Hematopoietic multipotent progenitor cell treated with erythropoietin and hydrocortisone succinate and interleukin-3 and kit ligand, for 17 days (in vitro differentiated cells): Measurements from ENCODE around the gene CCHCR1.
"Not testable (repeated sequence)": the region's sequence is repeated elsewhere in the genome, so short reads cannot be mapped to it uniquely, and the experiment has no call there.

Experiments
- DNase-seq: peaks from one replicate; pipeline ENCODE4 v3.0.0-alpha.2; 2015; ENCODE audit warnings: low spot score

Gene CCHCR1, protein sequence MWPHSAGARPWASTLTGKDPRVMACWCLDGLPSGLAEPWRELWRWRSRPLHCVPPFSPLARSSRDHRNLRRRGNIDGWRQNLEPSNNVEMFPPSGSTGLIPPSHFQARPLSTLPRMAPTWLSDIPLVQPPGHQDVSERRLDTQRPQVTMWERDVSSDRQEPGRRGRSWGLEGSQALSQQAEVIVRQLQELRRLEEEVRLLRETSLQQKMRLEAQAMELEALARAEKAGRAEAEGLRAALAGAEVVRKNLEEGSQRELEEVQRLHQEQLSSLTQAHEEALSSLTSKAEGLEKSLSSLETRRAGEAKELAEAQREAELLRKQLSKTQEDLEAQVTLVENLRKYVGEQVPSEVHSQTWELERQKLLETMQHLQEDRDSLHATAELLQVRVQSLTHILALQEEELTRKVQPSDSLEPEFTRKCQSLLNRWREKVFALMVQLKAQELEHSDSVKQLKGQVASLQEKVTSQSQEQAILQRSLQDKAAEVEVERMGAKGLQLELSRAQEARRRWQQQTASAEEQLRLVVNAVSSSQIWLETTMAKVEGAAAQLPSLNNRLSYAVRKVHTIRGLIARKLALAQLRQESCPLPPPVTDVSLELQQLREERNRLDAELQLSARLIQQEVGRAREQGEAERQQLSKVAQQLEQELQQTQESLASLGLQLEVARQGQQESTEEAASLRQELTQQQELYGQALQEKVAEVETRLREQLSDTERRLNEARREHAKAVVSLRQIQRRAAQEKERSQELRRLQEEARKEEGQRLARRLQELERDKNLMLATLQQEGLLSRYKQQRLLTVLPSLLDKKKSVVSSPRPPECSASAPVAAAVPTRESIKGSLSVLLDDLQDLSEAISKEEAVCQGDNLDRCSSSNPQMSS

DNA sequence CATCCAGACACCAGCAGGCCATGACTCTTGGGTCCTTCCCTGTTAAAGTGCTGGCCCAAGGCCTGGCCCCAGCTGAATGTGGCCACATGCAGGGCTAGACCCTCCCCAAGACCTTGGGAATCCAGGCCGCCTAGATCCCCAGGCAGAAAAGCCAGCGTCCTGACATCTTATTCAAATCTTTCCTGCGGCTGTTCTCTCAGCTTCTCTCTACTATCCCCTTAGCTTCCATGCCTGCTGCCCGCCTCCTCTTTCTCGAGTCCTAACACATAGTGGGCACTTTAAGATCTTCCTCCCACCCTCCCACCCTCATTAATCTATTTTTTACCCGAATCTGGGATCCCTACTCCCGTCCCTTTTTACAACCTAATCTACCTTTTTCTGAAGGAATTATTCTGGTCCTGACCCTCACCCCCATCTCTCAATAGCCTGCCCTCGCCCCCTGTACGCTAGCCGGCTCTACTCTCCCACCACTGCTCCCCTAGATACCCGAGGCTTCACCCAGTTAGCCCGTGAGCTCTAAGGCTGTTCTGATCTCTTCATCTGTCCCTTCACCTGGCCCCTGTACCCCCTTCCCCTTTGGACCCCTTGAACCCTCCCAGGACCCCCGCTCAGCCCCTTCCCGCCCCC is at the start of gene CCHCR1:
TSS of gene CCHCR1 (minus strand) at position 290 of the 627 bp plus-strand sequence. CDS start at position 88, 202 bp downstream.
- DNase-seq = no peak

DNA sequence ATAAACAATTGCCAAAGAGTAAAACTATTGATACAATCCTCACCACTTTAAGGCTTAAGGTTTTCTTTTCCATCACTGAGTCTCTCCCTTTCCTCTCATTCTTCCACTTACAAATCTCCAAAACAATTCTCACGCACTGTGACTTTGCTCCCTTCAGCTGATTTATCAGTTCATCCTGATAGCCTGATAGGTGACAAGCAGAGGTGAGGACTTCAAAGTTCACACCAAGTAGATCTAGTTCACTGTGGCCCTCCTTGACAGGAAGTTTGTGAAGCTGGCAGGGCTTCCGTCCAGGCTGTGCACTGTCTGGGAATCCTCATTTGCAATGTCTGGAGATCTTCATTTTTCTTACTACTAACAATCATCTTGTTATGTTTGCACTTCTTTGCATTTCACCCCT is 48.0 kb upstream of the CCHCR1 start:
- no peak for DNase-seq

DNA sequence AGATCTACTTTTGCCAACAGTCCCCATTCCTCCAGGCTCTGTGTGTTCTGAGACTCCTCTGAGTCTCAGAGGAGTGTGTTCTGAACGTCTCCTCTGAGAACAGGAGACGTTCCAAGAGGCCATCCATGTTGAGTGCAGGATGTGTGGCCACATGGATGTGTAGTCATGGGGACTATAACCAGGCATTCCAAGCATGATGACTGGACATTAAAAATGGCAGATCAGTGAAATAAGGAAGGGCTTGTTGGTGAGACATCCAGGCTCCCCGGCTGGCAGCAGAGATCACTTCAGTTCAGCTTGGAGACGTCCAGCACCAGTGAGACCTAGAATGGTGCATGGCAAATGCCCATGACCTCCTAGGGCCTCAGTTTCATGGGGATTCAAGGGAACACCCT is 47.1 kb upstream of the CCHCR1 start:
- DNase-seq = peak; percentile 14

DNA sequence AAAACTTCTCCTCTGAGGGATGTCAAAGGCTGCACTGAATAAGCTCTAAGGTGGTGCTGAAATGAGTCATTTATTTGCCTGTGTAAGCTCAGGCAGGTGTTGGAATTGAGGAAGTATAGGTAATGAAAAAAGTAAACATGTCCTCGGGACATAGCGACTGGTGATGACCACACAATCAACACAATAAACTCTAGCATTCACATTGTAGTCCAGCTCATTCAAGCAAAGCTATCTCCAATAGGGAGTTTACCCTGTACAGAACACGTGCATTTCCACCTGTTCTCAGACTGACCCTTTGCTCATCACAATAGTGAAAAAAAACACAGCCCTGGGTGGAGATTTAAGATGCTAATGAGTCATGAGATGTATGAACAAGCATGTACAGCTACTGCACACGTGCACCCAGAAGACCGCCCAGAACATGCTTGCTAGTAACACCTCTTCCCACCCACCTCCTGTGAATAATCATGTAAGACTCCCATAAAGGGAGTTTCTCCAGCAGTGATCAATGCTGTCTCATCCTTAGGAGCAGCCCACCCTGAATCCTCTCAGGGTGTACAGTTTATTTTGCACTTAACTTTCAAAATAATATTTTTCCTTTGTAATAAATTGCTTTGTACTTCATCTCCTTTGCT is 45.9 kb upstream of the CCHCR1 start:
- peak; percentile 80 for DNase-seq

DNA sequence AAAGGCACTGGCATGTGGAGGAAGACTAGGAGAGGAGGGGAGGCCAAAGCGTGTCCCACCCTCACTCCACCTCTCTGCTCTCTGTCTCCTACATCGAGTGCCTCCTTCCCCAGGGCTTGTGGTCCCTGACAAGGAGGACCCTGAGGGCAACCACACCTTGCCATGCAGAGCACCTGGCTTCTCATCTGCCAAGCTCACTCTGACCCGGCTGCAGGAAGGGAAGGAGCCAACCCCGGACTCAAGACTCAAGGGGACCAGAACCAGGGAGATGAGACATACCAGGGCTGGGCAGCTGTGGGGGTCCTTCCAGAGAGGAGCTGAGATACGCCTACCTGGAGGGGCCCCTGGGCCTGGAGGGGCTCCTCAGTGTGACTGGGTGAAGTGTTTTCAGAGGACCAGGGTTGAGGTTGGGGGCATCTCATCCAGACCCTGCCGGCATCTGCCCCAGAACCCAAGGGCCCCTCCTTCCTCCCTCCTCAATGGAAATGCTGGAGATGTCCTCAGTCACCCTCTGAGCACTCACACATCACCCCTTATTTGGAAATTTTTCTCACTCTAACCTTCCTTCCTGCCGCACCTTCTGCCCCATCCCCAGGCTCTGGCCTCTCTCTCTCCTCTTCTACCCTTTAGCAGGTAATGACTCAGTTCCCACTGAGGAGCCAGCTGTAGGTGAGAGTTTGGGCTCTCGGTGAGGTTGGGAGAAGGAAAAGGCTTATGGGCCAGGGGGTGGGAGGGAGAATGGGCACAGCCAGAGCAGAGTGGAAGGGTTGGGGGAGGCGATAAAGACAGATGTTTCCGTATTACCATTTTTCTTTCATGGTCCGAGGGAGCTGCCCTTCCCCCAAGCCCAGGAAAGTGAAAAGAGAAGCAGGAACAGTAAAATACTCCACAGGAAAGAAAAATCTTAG is 44.9 kb upstream of the CCHCR1 start:
- peak; percentile 22 for DNase-seq

DNA sequence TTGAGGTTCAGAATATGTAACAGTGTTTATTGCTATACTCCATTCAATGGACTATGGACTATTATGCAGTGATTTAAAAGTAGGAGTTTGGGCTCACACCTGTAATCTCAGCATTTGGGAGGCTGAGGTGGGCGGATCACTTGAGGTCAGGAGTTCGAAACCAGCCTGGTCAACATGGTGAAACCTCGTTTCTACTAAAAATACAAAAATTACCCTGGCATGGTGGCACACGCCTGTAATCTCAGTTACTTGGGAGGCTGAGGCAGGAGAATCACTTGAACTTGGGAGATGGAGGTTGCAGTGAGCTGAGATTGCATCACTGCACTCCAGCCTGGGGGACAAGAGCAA is 41.5 kb upstream of the CCHCR1 start:
- not testable (repeated sequence) for DNase-seq

DNA sequence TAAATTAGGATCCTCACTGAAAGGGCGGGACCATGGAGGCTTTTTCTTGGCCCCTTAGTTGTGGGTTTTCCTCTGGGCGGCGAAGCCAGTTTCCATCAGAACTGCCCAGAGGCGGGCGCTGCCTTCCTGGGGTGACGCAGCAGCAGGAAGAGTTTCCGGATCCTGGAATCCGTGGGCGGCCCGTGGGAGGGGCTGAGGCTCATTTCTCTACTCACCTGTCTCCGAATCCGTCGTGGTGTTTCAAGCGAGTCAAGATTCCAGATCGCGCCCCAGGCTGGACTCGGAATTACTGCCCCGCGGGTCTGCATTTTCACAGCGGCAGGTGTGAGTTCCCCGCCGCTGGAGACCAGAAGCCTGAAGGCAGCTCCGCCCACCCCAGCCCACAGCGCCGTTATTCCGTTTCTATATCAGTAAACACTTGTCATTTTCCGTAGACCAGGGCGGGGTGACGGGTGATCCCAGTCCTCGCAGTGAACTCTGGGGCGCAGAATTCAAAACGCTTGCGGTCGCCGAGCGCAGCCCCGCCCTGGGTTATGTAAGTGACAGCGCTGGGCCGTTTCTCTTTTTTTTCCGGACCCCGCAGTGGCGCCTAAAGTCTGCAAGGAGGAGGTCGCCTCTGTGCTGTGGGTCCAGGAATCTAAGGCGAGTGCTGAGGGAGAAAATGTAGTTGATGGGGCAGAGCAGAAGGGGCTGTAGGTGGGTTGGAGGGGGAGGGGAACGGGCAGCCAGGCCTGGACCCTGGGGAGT is 40.1 kb upstream of the CCHCR1 start:
- DNase-seq = peak; percentile 90

DNA sequence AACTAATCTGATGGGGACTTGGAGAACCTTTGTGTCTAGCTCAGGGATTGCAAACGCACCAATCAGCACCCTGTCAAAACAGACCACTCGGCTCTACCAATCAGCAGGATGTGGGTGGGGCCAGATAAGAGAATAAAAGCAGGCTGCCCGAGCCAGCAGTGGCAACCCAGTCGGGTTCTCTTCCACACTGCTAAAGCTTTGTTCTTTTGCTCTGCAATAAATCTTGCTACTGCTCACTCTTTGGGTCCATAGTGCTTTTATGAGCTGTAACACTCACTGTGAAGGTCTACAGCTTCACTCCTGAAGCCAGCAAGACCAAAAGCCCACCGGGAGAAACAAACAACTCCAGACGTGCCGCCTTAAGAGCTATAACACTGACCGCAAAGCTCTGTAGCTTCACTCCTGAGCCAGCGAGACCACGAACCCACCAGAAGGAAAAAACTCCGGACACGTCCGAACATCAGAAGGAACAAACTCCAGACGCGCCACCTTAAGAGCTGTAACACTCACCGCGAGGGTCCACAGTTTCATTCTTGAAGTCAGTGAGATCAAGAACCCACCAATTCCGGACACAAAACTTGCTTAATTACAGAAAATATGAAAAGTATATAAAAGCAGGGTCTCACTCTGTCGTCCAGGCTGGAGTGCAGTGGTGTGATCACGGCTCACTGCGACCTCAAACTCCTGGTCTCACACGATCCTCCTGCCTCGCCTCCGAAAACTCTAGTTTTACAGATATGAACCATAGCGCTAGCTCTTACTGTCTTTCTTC is 38.8 kb upstream of the CCHCR1 start:
- peak; percentile 15 for DNase-seq

DNA sequence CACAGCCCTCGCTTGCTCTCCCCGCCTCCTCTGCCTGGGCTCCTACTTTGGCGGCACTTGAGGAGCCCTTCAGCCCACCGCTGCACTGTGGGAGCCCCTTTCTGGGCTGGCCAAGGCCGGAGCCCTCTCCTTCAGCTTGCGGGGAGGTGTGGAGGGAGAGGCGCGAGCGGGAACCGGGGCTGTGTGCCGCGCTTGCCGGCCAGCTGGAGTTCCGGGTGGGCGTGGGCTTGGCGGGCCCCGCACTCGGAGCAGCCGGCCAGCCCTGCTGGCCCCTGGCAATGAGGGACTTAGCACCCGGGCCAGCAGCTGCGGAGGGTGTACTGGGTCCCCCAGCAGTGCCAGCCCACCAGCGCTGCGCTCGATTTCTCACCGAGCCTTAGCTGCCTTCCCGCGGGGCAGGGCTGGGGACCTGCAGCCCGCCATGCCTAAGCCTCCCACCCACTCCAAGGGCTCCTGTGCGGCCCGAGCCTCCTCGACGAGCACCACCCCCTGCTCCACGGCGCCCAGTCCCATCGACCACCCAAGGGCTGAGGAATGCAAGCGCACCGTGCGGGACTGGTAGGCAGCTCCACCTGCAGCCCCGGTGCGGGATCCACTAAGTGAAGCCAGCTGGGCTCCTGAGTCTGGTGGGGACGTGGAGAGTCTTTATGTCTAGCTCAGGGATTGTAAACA is 37.8 kb upstream of the CCHCR1 start:
- DNase-seq = not testable (repeated sequence)

DNA sequence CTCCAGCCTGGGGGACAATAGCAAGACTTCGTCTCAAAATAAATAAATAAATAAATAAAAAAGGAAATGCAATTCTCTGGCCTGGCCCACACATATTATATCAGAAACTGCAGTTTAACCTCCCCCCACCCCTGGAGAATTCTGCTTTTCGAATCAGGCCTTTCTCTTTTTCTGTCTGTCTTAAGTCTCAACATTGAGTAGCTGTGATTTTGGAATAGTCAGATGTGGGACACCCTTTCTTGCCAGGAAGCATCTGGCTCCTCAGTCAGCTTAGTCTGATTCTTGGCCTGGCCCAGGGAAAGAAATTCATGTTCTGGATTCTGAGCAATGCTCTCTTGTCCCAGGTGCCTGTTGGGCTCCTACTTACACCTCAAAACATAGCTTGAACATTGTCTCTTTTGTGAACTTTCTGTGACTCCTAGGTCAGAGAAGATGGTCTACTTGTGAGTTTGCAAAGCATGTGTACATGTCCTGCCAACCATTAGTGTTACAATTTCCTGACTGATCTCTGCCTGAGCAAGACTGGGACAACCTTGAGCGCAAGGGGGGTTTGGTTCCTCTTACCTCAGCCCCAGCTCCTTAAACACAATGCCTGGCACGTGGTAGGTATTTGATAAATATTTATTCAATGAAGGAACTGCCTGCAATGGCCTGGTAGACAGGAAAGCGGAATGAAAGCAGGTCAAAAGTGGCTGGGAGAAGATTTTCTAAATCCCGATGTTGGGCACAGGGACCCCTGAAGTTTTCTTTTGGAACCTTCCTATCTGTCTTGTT is 36.6 kb upstream of the CCHCR1 start:
- DNase-seq = no peak

DNA sequence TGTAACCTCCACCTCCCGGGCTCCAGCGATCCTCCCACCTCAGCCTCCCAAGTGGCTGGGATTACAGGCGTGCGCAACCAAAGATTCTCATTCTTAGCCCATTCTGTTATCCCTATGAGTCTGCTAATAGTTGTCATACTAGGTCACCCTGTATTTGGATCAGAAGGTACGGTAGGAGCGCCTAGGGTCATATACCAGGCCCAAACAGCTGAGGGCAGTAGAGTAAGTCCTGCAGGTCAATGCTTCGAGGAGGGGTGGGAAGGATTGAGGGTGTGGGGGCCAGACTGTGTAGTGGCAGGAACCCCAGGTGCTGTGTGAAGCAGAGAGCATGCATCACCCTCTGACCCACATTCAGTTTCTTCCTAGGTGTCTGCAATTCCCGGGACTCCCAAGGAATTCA is 35.6 kb upstream of the CCHCR1 start:
- DNase-seq = no peak

DNA sequence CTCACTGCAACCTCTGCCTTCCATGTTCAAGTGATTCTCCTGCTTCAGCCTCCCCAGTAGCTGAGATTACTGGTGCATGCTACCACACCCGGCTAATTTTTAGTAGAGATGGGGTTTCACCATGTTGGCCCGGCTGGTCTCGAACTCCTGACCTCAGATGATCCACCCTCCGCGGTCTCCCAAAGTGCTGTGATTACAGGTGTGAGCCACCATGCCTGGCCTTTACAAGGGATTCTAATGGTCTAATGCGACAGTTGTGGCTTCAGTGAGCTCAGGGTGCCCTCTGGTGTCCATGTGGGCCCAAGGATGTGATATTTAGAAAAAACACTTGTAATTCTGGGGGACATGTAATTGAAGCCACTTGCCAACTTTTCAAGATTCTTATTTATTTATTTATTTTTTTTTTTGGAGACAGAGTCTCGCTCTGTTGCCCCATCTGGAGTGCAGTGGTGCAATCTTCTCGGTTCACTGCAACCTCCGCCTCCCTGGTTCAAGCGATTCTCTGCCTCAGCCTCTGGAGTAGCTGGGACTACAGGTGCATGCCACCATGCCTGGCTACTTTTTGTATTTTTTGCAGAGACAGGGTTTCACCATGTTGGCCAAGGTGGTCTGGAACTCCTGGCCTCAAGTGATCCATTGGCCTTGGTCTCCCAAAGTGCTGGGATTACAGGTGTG is 35.0 kb upstream of the CCHCR1 start:
- DNase-seq = peak; percentile 68

DNA sequence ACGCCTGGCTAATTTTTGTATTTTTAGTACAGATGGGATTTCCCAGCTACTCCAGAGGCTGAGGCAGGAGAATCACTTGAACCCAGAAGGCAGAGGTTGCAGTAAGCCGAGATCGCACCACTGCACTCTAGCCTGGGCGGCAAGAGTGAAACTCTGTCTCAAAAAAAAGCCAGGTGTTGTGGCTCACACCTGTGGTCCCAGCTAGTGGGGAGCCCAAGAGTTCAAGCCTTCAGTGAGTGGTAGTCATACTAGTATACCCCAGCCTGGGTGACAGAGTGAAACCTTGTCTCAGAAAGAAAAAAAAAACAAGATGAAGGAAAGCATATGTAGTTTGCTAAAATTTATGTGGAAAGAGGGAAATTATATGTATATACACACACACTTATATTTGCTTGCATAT is 32.9 kb upstream of the CCHCR1 start:
- DNase-seq = no peak

DNA sequence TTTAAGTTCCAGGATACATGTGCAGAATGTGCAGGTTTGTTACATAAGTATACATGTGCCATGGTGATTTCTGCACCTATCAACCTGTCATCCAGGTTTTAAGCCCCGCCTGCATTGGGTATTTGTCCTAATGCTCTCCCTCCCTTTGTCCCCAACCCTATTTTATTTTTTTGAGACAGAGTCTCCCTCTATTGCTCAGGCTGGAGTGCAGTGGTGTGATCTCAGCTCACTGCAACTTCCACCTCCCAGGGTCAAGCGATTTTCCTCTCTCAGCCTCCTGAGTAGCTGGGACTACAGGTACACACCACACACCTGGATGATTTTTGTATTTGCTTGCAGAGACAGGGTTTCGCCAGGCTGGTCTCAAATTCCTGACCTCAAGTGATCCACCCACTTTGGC is 31.6 kb upstream of the CCHCR1 start:
- DNase-seq = not testable (repeated sequence)

DNA sequence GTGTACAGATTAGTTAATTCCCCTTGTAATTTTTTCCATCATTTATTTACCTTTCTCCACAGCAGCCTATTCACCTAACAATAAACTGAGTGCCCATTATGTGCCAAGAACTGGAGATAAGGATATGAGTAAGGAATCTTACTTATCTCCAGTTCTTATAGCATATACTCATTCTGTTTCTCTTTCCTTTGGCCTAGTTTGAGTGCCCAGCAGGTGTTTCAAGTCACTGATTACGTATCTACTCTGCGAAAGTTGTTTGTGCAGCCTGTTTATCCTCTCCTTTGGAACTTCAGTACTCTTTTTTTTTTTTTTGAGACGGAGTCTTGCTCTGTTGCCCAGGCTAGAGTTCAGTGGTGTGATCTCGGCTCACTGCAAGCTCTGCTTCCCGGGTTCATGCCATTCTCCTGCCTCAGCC is 30.2 kb upstream of the CCHCR1 start:
- DNase-seq = no peak

DNA sequence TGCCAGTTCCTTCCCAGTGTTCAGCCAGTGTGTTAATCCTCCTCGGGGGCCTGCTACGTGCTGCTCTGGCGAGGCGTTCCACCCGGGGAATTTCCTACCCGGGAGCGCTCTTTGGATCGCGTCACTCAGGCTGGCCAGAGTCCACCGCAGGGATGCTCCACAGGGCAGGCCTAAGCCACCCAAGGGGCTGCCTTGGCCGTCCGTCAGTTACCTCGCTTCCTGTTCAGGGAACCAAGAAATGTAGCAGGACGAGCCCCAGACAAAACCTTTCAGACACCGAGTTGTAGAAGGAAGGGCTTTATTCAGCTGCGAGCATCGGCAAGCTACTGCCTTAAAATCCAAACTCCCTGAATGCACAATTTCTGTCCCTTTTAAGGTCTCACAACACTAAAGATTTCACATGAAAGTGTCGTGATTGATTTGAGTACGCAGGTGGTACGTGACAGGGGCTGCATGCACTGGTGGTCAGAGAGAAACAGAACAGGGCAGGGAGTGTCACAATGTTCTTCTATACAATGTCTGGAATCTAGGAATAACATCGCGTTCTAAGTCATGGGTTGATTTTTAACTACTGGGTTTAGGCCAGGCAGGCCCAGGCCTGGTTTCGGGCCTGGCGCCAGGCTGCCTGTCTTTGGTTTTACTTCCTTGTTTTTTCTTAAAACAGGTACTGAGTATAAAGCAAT is 28.6 kb upstream of the CCHCR1 start:
- DNase-seq = no peak

DNA sequence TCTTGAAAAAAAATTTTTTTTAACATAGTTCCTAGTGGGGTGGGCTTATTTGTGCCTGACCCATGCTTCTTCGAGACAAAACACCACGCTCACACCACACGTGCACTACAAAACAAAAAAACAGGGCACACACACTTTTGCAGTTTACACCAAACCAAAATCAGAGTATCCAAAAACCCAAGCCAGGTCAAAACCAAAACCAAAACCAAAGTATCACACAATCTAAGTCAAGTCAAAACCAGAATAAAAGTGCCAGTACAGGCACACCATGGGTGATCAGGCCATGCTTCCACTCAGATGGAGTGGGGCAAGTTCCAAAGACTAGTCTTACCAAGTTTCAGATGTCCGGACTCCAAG is 28.1 kb upstream of the CCHCR1 start:
- DNase-seq = not testable (repeated sequence)
